ENCODE data around the gene NLRC3.
"Not testable (repeated sequence)": the region's sequence is repeated elsewhere in the genome, so short reads cannot be mapped to it uniquely, and the experiment has no call there.

Gene NLRC3

DNA sequence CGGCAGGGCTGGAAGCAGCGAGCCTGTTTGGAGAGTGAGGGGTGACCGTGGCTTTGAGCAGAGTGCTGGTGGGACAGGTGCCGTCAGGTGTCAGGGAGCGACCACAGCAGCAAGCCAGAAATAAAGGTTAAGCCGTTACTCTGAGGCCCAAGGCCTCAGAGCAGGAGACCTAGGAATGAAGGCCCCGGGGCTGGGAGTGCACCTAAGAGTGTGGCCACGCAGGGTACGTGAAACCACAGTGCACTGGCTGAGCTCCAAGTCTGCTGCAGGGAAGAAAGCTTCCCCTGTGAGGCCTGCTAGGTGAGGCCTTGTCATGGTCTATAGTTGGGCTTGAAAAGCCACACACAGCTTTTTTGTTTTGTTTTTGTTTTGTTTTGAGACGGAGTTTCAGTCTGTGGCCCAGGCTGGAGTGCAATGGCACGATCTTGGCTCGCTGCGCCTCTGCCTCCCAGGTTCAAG lies 67.7 kb downstream of the NLRC3 start:
- DNase-seq: no peak

DNA sequence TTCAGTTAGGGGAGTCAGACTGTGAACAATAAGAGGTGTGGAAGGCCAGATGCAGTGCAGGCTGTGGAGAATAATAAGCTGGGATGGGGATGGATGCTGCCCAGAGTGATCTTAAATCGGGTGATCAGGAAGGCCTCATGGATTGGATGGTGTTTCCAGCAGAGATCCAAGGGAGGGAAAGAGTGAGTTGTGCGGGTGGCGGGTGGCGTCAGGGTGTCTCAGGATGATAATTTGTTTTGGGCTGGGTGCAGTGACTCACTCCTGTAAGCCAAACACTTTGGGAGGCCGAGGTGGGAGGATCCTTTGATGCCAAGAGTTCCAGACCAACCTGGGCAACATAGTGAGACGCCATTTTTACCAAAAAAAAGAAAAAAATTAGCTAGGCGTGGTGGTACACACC lies 68.5 kb downstream of the NLRC3 start:
- no peak for DNase-seq

DNA sequence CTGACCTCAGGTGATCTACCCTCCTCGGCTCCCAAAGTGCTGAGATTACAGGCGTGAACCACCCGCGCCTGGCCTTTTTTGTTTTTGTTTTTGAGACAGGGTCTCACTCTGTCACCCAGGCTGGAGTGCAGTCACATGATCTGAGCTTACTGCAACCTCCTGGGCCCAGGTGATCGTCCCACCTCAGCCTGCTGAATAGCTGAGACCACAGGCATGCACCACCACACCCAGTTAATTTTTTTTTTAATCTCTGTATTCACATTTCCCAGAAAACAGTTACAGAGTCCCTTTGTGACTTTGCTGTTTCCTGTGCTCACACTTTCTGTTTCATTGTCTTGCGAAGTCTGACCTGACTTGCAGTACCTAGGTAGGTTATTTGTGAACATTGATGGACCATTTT lies 73.7 kb downstream of the NLRC3 start:
- no peak for DNase-seq

GRCh38 chr16:3501783-3502400 lies 75.3 kb downstream of the NLRC3 start:
- DNase-seq: no peak

- DNase-seq: not testable (repeated sequence)
These were observed 75.8 kb downstream of the NLRC3 start for GRCh38 chr16:3501412-3501761.

GRCh38 chr16:3498988-3499387 lies 78.2 kb downstream of the NLRC3 start:
- DNase-seq: no peak

DNA sequence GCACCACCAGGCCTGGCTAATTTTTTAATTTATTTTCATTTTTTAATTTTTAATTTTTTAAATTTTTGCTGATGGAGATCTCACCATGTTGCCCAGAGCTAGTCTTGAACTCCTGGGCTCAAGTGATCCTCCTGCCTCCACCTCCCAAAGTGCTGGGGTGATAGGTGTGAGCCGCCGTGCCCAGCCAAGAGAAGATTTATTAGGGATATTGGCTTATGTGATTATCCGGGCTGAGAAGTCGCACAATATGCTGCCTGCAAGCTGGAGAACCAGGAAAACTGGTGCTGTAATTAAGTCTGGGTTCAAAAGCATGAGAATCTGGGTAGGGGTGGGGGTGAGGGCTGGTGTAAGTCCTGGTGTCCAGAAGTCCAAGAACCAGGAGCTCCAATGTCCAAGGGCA lies 79.4 kb downstream of the NLRC3 start:
- no peak for DNase-seq

DNA sequence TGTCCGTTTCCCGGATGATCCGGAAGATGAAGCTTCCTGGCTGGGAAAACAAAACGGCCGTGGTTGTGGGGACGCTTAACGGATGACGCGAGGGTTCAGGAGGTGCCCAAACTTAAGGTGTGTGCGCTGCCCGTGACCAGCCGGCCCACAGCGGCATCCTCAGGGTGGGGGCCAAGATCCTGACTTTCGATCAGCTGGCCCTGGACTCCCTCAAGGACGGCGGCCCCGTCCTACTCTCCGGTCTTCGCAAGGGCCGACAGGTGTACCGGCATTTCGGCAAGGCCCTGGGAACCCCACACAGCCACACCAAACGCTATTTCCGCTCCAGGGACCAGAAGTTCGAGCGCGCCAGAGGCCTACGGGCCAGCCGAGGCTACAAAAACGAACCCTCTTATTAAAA lies 80.8 kb downstream of the NLRC3 start:
- no peak for DNase-seq

DNA sequence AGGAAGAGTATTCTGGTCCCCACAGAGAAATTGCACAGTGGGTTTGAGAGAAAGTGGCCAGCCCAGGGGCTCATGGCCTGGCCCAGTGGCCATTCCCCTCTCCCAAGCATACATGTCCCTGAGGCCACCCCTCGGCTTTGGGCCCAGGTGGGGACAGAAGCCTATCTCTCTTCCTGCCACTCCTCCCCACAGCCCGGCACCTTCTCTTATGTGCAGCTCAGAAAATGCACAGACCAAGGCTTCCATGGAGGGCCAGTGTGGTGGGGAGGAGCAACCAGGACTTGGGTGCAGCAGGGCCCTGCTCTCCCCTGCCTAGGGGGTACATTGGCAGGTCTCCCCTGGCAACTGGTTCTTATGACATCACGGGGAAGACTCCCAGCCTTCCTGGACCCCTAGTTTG lies 82.0 kb downstream of the NLRC3 start, which contains the start of gene C16orf90:
C16orf90 (minus strand) TSS at position 314 of the 400 bp plus-strand sequence; CDS start at position 246, 68 bp downstream.
- DNase-seq: no peak

GRCh38 chr16:3494386-3494973 lies 82.7 kb downstream of the NLRC3 start:
- no peak for DNase-seq

GRCh38 chr16:3492356-3492755 lies 84.8 kb downstream of the NLRC3 start:
- no peak for DNase-seq

- no peak for DNase-seq
These were observed 86.1 kb downstream of the NLRC3 start for GRCh38 chr16:3490911-3491629.
